Activated CD8-positive, alpha-beta T cell treated with anti-CD3 and anti-CD28 coated beads for 36 hours (primary cell): ENCODE measurements around the gene MCHR2. TPM values are rescaled to one million over a fixed set of nuclear protein-coding genes. Genes with fewer than 3 reads are reported as not detected.
"Not testable (repeated sequence)": the region's sequence is repeated elsewhere in the genome, so short reads cannot be mapped to it uniquely, and the experiment has no call there.

ENCODE experiments used
- ATAC-seq: fragments of 200-7000 bp; cut with Tn5 transposase; one replicate; pipeline ENCODE4 v1.10.0; 2021; ENCODE audit warnings: mild to moderate bottlenecking, moderate library complexity
- CTCF ChIA-PET: fragments of 350-600 bp; sonication (Branson Sonifier 250); formaldehyde crosslinking; loops from one replicate; lab custom pipeline; 2021; ENCODE audit warnings: antibody characterized with exemption; lab: Charles Lee
- POLR2A ChIA-PET: fragments of 350-600 bp; sonication (Branson Sonifier 250); formaldehyde crosslinking; loops from one replicate; lab custom pipeline; 2021; ENCODE audit warnings: antibody characterized with exemption; lab: Charles Lee
- DNase-seq: peaks from one replicate; pipeline ENCODE4 v3.0.0-alpha.2; 2020
- H3K27ac Mint-ChIP-seq: one replicate; pipeline ENCODE4 v1.8.0; 2021; ENCODE audit warnings: mild to moderate bottlenecking, mixed read lengths
- H3K27me3 Mint-ChIP-seq: one replicate; pipeline ENCODE4 v1.8.0; 2021; ENCODE audit warnings: mixed read lengths
- H3K36me3 Mint-ChIP-seq: one replicate; pipeline ENCODE4 v1.8.0; 2021; ENCODE audit warnings: low read depth, mixed read lengths
- H3K4me1 Mint-ChIP-seq: one replicate; pipeline ENCODE4 v1.8.0; 2021; ENCODE audit warnings: low read depth, mixed read lengths
- H3K4me3 Mint-ChIP-seq: one replicate; pipeline ENCODE4 v1.8.0; 2021; ENCODE audit warnings: mild to moderate bottlenecking, moderate library complexity, mixed read lengths
- H3K9me3 Mint-ChIP-seq: one replicate; pipeline ENCODE4 v1.8.0; 2021; ENCODE audit warnings: mixed read lengths
- CTCF ChIP-seq: fragments of 200-600 bp; IDR thresholded peaks from one replicate; pipeline ENCODE4 v1.8.0; 2022; ENCODE audit warnings: antibody characterized with exemption, mild to moderate bottlenecking
- intact Hi-C: fragments of 100-400 bp; cut with micrococcal nuclease; formaldehyde crosslinking; loops from one replicate; pipeline ENCODE4 v1.10.0; 2022
- total RNA-seq, 2 experiments: library from RNA; stranded (reverse); gene quantifications; one replicate each; pipeline ENCODE4 v1.2.3, GENCODE V29; 2021

The MCHR2 gene, protein sequence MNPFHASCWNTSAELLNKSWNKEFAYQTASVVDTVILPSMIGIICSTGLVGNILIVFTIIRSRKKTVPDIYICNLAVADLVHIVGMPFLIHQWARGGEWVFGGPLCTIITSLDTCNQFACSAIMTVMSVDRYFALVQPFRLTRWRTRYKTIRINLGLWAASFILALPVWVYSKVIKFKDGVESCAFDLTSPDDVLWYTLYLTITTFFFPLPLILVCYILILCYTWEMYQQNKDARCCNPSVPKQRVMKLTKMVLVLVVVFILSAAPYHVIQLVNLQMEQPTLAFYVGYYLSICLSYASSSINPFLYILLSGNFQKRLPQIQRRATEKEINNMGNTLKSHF
- not detected for total RNA-seq

DNA sequence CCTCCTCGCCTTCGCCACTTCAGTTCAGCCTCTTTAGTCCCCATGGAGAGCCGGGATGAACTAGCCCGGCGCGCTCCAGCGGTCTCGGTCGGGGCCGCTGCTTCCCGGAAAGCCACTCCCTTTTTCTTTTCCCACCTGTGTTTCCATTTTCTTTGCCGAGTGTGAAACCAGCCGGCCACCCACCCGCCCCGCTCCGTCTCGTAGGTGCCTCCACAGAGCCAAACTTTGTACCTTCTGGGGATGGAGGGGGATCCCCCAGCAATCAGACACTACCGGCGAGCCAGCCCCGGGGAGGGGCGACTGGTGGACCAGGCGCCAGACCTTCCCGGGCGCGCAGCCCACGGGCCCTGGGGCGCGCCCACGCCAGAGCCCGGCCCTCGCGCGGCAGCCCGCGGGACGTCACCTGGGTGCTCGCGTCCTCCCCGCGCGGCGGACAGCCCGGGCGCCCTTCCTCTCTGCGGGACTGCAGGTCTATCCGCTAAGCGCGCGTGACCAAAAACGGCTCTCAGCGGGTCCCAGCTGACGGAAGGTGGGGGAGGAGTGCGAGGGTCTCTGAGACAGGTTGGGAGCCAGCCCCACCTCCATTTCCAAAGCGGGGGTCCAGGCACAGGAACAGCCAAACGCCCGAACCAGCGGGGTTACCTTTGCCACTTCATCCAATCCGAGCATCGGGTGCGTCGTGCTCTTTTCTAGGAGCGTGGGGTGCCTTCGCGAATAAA, at the start of gene MCHR2:
Gene MCHR2, minus strand, starts transcription at position 691 of the 719 bp plus-strand sequence. CDS start 38,076 bp downstream, outside the sequence.
- H3K9me3 Mint-ChIP-seq, result no peaks in the 10 kb centered on the region
- no peak for DNase-seq
- no peaks in the 10 kb centered on the region for H3K36me3 Mint-ChIP-seq
- TF ChIP-seq CTCF, result no peak
- peaks cover 33% of the 10 kb centered on the region for H3K27me3 Mint-ChIP-seq
- intact Hi-C loops, result no loop called here
- H3K4me3 Mint-ChIP-seq, result no peak within 1 kb of the TSS
- ATAC-seq, result no peak
- ChIA-PET CTCF (interaction anchor here (1.5 kb wide), 1 partner anchor 9 kb away, joined by 6 read pairs; no protein-coding TSS in a partner anchor), POLR2A (no interaction called here)
- H3K27ac Mint-ChIP-seq, result no peak within 1 kb of the TSS
- H3K4me1 Mint-ChIP-seq, result no peaks in the 10 kb centered on the region

- H3K27me3 Mint-ChIP-seq, H3K36me3 Mint-ChIP-seq, H3K27ac Mint-ChIP-seq, ATAC-seq, H3K4me1 Mint-ChIP-seq, CTCF ChIA-PET, intact Hi-C loops, H3K4me3 Mint-ChIP-seq, POLR2A ChIA-PET, DNase-seq: not testable (repeated sequence)
- peaks cover 14% of the 10 kb centered on the region for H3K9me3 Mint-ChIP-seq
Measured at GRCh38 chr6:100038546-100038945, 44.5 kb upstream of the MCHR2 start.

- H3K27me3 Mint-ChIP-seq, result peaks cover 5% of the 10 kb centered on the region
- H3K27ac Mint-ChIP-seq, result no peak overlapping the region
- H3K36me3 Mint-ChIP-seq, result no peaks in the 10 kb centered on the region
- ChIA-PET POLR2A (no interaction called here), CTCF (interaction anchor here (1.1 kb wide), 1 partner anchor 18 kb away, joined by 3 read pairs; no protein-coding TSS in a partner anchor)
- intact Hi-C loops, result no loop called here
- H3K4me1 Mint-ChIP-seq, result peaks cover 5% of the 10 kb centered on the region
- no peak overlapping the region for H3K4me3 Mint-ChIP-seq
- no peak for TF ChIP-seq CTCF
- ATAC-seq, result no peak
- DNase-seq, result no peak
- H3K9me3 Mint-ChIP-seq, result peaks cover 14% of the 10 kb centered on the region
Measured at GRCh38 chr6:100035873-100036653, 42.0 kb upstream of the MCHR2 start.

- no peak for ATAC-seq
- H3K4me3 Mint-ChIP-seq, result no peak overlapping the region
Measured at GRCh38 chr6:100023798-100024197, 29.8 kb upstream of the MCHR2 start.

More at GRCh38 chr6:100023798-100024197, 29.8 kb upstream of the MCHR2 start:
- POLR2A ChIA-PET, result no interaction called here
- no peak overlapping the region for H3K27ac Mint-ChIP-seq
- peaks cover 2% of the 10 kb centered on the region for H3K27me3 Mint-ChIP-seq
- H3K9me3 Mint-ChIP-seq, result peaks cover 2% of the 10 kb centered on the region
- TF ChIP-seq CTCF, result no peak
- intact Hi-C loops, result no loop called here
- CTCF ChIA-PET, result no interaction called here
- no peaks in the 10 kb centered on the region for H3K4me1 Mint-ChIP-seq
- H3K36me3 Mint-ChIP-seq, result no peaks in the 10 kb centered on the region
- DNase-seq, result no peak
